NCI-H524 (cell line): ENCODE data around the gene ATP4B.

ENCODE experiments used
- DNase-seq, 2 experiments: peaks; one replicate each; lab custom pipeline; 2025; lab: John Stamatoyannopoulos, UW

ATP4B gene

DNA sequence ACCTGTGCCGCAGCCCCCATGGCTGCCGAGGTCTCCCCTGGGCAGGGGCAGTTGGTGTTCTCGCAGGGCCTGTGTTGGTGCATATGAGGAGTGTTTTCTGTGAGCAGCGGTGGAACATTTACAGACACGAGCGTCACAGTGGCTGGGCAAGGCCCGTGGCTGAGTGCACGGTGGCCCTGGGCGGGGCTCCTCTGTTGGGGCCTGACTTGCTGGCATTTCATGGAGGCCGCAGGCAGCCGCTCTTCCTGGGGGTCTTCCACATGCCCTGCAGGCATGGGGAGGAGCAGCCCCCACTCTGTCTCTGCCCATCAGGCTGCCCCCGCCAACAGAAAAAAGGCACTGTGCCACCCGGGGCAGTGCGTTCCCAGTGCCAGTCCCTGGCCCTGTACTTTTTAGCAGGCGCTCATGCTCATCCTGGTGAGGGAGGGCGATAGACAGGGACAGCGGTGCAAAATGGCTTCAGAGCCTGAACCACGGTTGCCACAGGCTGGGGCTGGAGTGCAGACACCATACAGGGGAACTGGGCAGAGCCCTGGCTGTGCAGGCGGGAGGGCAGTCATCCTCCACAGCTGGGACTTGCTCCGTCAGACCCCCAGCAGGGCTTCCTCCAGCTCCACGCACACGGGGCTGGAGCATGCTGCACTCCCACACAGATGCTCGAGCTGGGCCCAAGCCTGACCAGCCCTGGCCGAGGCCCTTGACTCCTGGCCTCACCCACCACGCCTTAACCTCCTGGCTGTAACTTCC is 49.9 kb downstream of the ATP4B start:
- DNase-seq: no peak

GRCh38 chr13:113607056-113607888 is 50.7 kb downstream of the ATP4B start:
- no peak for DNase-seq

DNA sequence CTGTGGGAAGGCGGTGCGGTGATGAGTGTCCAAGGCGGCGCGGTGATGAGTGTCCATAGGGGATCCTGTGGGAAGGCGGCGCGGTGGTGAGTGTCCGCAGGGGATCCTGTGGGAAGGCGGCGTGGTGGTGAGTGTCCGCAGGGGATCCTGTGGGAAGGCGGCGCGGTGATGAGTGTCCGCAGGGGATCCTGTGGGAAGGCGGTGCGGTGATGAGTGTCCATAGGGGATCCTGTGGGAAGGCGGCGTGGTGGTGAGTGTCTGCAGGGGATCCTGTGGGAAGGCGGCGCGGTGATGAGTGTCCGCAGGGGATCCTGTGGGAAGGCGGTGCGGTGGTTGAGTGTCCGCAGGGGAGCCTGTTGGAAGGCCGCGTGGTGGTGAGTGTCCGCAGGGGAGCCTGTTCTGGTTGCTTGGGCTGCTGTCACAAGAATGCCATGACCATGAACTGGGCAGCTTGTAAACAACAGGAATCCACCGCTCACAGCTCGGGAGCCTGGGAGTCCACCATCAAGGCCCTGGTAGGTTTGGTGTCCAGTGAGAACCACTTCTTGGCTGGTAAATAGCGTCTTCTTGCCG is 52.0 kb downstream of the ATP4B start:
- no peak for DNase-seq

DNA sequence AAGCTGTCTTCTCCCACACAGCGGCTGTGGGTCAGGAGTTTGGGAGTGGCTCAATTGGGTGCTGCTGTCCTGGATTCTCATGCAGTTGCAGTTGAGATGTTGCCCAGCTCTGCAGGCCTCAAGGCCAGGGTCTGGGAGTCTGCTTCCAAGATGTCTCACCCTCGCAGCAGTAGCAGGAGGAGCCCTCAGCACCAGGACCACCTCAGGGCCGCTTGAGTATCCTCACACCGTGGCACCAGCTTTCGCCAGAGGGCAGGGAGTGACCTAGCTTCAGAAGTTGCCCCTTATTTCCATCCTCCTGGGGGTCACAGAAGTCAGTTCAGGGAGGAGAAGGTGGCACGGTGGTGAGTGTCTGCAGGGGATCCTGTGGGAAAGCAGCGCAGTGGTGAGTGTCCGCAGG is 52.5 kb downstream of the ATP4B start:
- DNase-seq: no peak

GRCh38 chr13:113604186-113604585 is 53.8 kb downstream of the ATP4B start:
- DNase-seq: no peak

DNA sequence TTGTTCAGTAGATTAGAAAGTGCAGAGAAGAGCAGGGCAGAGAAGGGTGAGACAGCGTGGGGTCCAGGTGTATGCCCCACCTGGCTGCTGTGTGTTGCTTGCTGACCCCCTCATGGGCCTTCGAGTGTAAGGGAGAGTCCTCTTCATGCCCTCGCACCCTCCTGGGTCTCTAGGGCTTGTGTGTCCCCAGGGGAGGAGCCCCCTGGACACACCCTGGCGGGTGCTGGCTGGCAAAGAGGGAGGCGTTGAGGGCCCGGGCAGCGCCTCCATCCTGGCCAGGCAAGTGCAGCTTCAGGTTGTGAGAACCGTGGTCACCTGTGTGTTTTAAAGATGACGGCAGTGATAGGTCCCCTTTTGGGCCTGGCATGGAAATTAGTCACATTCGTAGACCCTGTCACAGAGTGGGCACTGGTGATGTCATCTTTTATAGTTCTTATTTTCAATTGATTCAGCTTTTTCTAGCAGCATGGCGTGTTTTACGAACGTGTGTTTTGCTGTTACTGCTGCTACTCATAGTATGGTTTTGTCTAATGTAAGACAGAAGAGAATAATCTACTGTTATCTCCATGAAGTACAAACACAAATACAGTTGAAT is 54.8 kb downstream of the ATP4B start:
- DNase-seq: no peak

- no peak for DNase-seq
Observed at GRCh38 chr13:113602291-113602988, 55.6 kb downstream of the ATP4B start.

DNA sequence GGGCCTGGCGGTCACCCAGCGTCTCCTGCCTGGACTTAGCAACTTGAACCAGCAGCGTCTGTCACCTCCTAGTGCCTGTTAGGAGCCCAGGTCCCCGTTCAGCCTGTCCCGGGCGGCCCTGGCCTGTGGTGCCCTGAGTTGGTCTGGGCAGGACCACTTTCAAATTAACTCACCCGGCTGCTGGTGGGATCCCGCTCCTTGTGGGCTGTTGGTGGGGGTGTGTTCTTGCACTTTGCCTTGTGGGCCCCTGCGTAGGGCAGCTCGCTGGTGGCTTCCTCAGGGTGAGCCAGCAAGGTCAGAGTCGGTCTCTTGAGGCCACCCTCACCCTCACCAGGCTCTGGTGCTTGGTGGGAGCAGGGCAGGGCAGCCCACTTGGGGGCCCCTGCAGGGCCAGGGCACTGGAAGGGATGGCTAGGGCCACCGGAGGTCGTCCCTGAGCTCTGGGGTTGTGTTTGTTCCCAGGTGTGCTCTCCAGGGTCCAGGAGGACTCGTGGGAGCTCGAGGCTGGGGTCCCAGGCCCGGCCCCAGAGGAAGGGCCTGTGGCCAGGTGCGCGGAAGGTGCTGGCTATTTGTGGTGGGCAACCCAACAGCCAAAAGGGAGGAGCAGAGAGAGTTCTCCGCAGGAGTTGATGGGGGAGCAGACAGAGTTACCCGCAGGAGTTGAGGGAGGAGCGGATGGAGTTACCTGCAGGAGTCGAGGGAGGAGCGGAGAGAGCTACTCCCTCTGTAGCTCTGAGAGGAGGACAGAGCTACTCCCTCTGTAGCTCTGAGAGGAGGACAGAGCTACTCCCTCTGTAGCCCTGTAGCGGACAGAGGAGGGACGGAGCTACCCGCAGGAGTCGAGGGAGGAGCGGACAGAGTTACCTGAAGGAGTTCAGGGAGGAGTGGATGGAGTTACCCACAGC is 56.6 kb downstream of the ATP4B start:
- DNase-seq: no peak

DNA sequence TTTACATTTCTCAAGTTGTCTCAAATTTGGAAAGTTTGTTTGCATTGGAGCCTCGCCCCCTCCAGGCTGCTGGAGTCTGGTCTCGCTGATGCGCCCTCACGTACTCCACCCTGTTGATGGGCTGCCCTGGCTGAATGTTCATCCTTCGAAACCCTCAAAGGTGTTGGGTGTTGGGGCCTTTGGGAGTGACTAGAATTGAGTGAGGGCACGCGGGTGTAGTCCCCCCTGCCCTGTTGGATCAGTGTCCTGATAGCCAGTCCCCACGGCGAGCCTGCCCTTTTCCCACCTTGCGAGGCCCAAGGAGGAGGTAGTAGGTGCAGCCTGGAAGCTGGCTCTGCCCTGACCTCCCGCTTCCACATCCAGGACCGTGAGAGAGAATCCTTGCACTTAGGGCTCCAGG is 58.6 kb downstream of the ATP4B start:
- no peak for DNase-seq
